Measurements from ENCODE around the gene UNC45A.
A peak's percentile ranks its signal among the peaks of the same experiment; 100 is the strongest.
"Not testable (repeated sequence)": the region's sequence is repeated elsewhere in the genome, so short reads cannot be mapped to it uniquely, and the experiment has no call there.

The UNC45A gene

GRCh38 chr15:90916461-90916860 lies 18.6 kb upstream of the UNC45A start:
- CTCF ChIA-PET, result interaction anchor here (1.5 to 4.8 kb wide), 2 partner anchors 13 to 16 kb away, joined by 3 to 20 read pairs; partner anchors contain the start of gene HDDC3
- H3K27ac Mint-ChIP-seq, result peak overlapping the region; percentile 39
- H3K4me3 Mint-ChIP-seq, result no peak overlapping the region

GRCh38 chr15:90917569-90917968 lies 17.5 kb upstream of the UNC45A start:
- no peaks in the 10 kb centered on the region for H3K4me1 Mint-ChIP-seq

More at GRCh38 chr15:90916461-90916860, 18.6 kb upstream of the UNC45A start:
- peaks cover 71% of the 10 kb centered on the region for H3K36me3 Mint-ChIP-seq
- no peak for DNase-seq
- no peaks in the 10 kb centered on the region for H3K27me3 Mint-ChIP-seq
- no peaks in the 10 kb centered on the region for H3K4me1 Mint-ChIP-seq
- H3K9me3 Mint-ChIP-seq, result no peaks in the 10 kb centered on the region

DNA sequence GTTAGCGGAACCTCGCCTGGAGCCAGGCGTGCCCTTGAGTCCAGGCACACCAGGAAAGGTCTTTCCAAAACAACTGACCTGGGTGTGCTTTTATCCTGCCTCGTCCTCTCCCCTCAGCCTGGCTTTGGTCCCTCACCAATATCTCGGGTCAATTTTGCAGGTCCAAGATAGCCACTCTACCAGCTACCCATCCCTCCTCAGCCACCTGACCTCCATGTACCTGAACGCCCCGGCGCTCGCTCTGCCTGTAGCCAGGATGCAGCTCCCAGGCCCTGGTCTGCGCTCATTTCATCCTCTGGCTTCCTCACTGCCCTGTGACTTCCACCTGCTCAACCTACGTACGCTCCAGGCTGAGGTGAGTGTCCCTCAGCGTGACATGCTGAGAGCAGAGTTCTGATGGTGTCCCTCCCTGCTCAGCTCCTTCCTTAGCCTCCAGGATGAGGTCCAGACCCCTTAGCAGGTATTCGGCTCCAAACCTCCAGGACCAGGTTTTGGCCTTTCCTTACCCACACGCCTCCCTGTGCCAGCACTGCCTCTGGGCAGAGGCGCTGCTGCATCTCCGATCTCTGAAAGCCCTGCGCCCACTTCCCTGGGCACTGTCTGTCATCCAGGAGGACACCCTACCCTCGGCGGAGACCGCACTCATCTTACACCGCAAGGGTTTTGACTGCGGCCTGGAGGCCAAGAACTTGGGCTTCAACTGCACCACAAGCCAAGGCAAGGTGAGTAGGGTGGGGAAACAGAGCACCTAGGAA lies 16.9 kb upstream of the UNC45A start:
- Mint-ChIP-seq H3K27me3 (no peaks in the 10 kb centered on the region), H3K4me1 (no peaks in the 10 kb centered on the region), H3K36me3 (peaks cover 72% of the 10 kb centered on the region), H3K27ac (no peak overlapping the region), H3K9me3 (no peaks in the 10 kb centered on the region), H3K4me3 (no peak overlapping the region)
- CTCF ChIA-PET, result interaction anchor here (0.8 to 1.7 kb wide), 3 partner anchors 13 to 17 kb away, joined by 3 to 6 read pairs (median 3); no protein-coding TSS in a partner anchor
- no peak for DNase-seq

More at GRCh38 chr15:90917569-90917968, 17.5 kb upstream of the UNC45A start:
- H3K9me3 Mint-ChIP-seq, result no peaks in the 10 kb centered on the region
- H3K27me3 Mint-ChIP-seq, result no peaks in the 10 kb centered on the region
- CTCF ChIA-PET, result interaction anchor here (1.5 to 1.7 kb wide), 2 partner anchors 13 to 14 kb away, joined by 3 to 6 read pairs; no protein-coding TSS in a partner anchor
- H3K27ac Mint-ChIP-seq, result peak overlapping the region; percentile 31
- no peak overlapping the region for H3K4me3 Mint-ChIP-seq
- no peak for DNase-seq
- H3K36me3 Mint-ChIP-seq, result peaks cover 75% of the 10 kb centered on the region

- peaks cover 71% of the 10 kb centered on the region for H3K36me3 Mint-ChIP-seq
- no peaks in the 10 kb centered on the region for H3K4me1 Mint-ChIP-seq
- no peak overlapping the region for H3K27ac Mint-ChIP-seq
- no peaks in the 10 kb centered on the region for H3K27me3 Mint-ChIP-seq
- H3K9me3 Mint-ChIP-seq, result no peaks in the 10 kb centered on the region
- no peak for DNase-seq
- CTCF ChIA-PET, result interaction anchor here (0.8 to 1.7 kb wide), 3 partner anchors 12 to 17 kb away, joined by 3 to 6 read pairs (median 3); partner anchors contain the start of gene MAN2A2
- H3K4me3 Mint-ChIP-seq, result no peak overlapping the region
Measured at GRCh38 chr15:90918835-90919234, 16.2 kb upstream of the UNC45A start.

GRCh38 chr15:90921887-90922286 lies 13.2 kb upstream of the UNC45A start:
- H3K9me3 Mint-ChIP-seq, result no peaks in the 10 kb centered on the region
- peaks cover 6% of the 10 kb centered on the region for H3K4me1 Mint-ChIP-seq
- H3K36me3 Mint-ChIP-seq, result peaks cover 56% of the 10 kb centered on the region
- no peak overlapping the region for H3K4me3 Mint-ChIP-seq
- no peaks in the 10 kb centered on the region for H3K27me3 Mint-ChIP-seq
- H3K27ac Mint-ChIP-seq, result no peak overlapping the region
- CTCF ChIA-PET, result interaction anchor here (0.7 to 2.6 kb wide), 4 partner anchors 11 to 274 kb away, joined by 3 to 13 read pairs (median 8); partner anchors contain the start of genes HDDC3, MAN2A2 and UNC45A
- DNase-seq, result no peak

DNA sequence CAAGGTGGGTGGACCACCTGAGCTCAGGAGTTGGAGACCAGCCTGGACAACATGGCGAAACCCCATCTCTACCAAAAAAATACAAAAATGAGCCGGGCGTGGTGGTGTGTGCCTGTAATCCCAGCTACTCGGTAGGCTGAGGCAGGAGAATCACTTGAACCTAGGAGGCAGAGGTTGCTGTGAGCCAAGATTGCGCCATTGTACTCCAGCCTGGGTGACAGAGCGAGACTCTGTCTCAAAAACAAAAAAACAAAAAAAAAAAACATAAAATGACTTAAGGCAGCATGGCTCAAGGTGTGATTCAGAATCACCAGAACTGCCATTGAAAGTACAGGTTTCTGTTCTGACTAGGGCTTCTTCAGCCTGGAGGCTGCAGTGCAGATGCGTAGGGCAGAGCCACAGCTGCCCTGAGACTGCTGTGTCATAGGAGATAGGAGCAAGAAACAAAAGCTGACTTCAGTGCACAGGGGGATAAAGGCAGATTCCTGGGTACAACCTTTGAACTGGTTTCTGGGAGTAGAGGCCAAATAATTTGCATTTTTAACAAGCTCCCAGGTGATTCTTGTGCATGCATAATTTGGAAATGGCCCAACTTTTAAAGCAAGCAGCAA lies 12.3 kb upstream of the UNC45A start:
- H3K27me3 Mint-ChIP-seq, H3K4me1 Mint-ChIP-seq, DNase-seq, H3K4me3 Mint-ChIP-seq, H3K9me3 Mint-ChIP-seq, H3K27ac Mint-ChIP-seq: not testable (repeated sequence)
- H3K36me3 Mint-ChIP-seq, result peaks cover 48% of the 10 kb centered on the region
- CTCF ChIA-PET, result interaction anchor here (0.7 to 2.6 kb wide), 5 partner anchors 8 to 275 kb away, joined by 3 to 13 read pairs (median 6); partner anchors contain the start of genes HDDC3, MAN2A2 and UNC45A

DNA sequence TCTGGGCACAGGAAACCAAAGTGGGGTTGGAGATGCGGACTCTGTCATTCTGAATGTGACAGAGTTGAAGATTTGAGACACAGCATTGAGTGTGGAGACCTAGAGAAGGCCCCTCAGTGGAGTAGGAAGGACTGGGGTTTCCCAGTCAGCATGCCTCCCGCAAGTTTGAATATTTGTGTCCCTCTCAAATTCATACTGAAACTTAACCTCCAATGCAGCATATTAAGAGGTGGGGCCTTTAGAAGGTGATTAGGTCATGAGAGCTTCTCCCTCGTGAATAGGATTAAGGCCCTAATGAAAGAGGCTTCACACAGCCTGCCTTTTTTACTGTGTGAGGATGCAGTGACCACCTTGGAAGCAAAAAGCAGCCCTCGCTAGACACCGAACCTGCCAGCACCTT lies 10.7 kb upstream of the UNC45A start:
- CTCF ChIA-PET, result interaction anchor here (1.5 to 2.5 kb wide), 2 partner anchors 10 to 20 kb away, joined by 4 to 10 read pairs; partner anchors contain the start of gene UNC45A
- Mint-ChIP-seq H3K36me3 (peaks cover 42% of the 10 kb centered on the region), H3K27me3 (no peaks in the 10 kb centered on the region), H3K4me1 (peaks cover 15% of the 10 kb centered on the region), H3K9me3 (no peaks in the 10 kb centered on the region), H3K27ac (peak overlapping the region; percentile 28), H3K4me3 (no peak overlapping the region)
- DNase-seq, result no peak

- H3K27me3 Mint-ChIP-seq, H3K9me3 Mint-ChIP-seq, H3K27ac Mint-ChIP-seq, H3K4me3 Mint-ChIP-seq, DNase-seq: not testable (repeated sequence)
- Mint-ChIP-seq H3K36me3 (peaks cover 26% of the 10 kb centered on the region), H3K4me1 (peaks cover 37% of the 10 kb centered on the region)
- CTCF ChIA-PET, result interaction anchor here (1.0 to 1.1 kb wide), 2 partner anchors 21 to 29 kb away, joined by 3 read pairs; no protein-coding TSS in a partner anchor
Measured at GRCh38 chr15:90926766-90927165, 8.3 kb upstream of the UNC45A start.

GRCh38 chr15:90928106-90928505 lies 7.0 kb upstream of the UNC45A start:
- peak overlapping the region; percentile 54 for H3K4me3 Mint-ChIP-seq
- DNase-seq, H3K9me3 Mint-ChIP-seq, H3K27me3 Mint-ChIP-seq, CTCF ChIA-PET: not testable (repeated sequence)
- H3K27ac Mint-ChIP-seq, result peak overlapping the region; percentile 74
- H3K4me1 Mint-ChIP-seq, result peaks cover 44% of the 10 kb centered on the region
- peaks cover 20% of the 10 kb centered on the region for H3K36me3 Mint-ChIP-seq

DNA sequence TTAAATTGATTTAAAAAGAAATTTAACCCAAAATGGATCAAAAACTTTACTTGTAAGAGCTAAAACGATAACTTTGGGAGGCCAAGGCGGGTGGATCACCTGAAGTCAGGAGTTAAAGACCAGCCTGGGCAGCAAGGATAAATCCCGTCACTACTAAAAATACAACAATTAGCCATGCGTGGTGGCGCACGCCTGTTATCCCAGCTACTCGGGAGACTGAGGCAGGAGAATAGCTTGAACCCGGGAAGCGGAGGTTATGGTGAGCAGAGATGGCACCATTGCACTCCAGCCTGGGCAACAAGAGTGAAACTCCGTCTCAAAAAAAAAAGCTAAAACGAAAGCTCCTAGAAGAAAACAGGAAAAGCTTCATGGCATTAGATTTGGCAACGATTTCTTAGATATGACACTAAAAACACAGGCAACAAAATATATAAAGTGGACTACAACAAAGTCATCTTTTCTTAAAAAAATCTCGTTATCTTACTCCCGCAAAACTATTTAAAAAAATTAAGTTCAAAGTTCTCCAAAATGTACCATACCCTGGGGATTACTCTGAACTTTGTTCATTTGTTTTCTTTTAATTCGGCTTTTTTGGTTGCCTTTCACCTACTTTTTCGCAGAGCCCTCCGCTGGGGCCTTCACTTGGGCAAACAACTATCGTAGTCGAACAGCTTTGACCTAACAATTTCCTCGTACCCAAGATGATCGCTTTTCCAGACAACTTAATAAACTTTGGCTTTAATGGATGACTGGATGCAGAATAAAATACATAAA lies 5.7 kb upstream of the UNC45A start:
- H3K27ac Mint-ChIP-seq, result peak overlapping the region; percentile 100

DNA sequence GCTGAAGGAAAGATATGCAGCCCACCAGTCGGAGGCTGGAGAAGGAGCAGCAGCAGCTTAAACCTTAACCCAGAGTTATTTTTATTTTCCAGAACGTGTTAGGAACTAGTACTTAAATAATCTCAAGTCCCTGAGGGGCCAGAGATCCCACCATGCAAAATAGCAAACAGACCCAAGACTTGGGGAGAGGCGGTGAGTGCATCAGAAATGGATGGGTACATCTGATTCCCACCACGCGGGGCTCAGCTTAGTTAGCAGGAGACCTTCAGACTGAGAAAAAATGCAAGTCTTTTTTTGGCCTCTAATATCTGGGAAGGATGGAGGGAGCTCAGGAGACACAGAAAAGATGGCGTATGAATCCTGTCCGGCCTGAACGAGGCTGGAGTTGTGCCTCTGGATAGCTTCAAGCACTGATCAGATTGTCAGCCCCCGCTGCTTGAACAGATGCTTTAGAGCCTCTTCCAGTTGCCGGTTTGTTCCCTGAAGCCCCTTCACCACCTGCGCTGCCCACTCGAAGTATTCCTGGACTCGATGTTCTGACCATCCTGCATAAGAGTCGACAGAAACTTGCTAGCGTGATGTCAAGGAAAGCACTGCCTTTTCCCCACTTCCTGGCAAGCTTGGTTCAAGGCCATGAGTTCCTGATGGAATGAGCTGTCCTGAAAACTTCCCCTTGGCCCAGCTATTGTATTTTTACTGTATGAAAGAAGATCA lies 4.1 kb upstream of the UNC45A start:
- Mint-ChIP-seq H3K4me1 (peaks cover 60% of the 10 kb centered on the region), H3K9me3 (no peaks in the 10 kb centered on the region), H3K36me3 (peaks cover 12% of the 10 kb centered on the region), H3K27ac (peak overlapping the region; percentile 100), H3K4me3 (peak overlapping the region; percentile 98), H3K27me3 (no peaks in the 10 kb centered on the region)
- DNase-seq, result no peak
- CTCF ChIA-PET, result interaction anchor here (0.6 to 8.1 kb wide), 29 partner anchors 8 to 700 kb away, joined by 3 to 160 read pairs (median 6); partner anchors contain the start of genes FES, MAN2A2 and RCCD1

More for the DNA sequence above, 5.7 kb upstream of the UNC45A start:
- CTCF ChIA-PET, result interaction anchor here (1.0 to 8.1 kb wide), 2 partner anchors 26 to 636 kb away, joined by 3 to 160 read pairs; partner anchors contain the start of gene MAN2A2
- Mint-ChIP-seq H3K4me3 (peak overlapping the region; percentile 98), H3K36me3 (peaks cover 14% of the 10 kb centered on the region), H3K27me3 (no peaks in the 10 kb centered on the region), H3K9me3 (no peaks in the 10 kb centered on the region), H3K4me1 (peaks cover 57% of the 10 kb centered on the region)
- DNase-seq, result no peak

DNA sequence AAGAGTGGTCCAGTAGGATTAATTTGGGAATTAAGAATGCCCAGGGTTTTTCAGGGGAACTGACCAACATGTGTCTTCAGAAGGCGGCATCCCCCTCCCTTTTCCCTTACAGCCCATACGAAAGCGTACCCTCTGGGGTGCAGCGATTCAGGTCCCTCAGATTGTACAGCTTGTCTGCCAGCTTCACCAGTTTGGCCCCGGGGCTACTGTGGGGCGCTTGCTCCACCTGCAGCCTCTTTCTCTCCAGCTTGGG lies 3.6 kb upstream of the UNC45A start:
- Mint-ChIP-seq H3K4me1 (peaks cover 65% of the 10 kb centered on the region), H3K36me3 (peaks cover 17% of the 10 kb centered on the region)

More for the DNA sequence above, 3.6 kb upstream of the UNC45A start:
- Mint-ChIP-seq H3K9me3 (no peaks in the 10 kb centered on the region), H3K27ac (peak overlapping the region; percentile 100), H3K27me3 (no peaks in the 10 kb centered on the region), H3K4me3 (peak overlapping the region; percentile 98)
- no peak for DNase-seq
- CTCF ChIA-PET, result interaction anchor here (0.8 to 8.1 kb wide), 29 partner anchors 8 to 701 kb away, joined by 3 to 160 read pairs (median 6); partner anchors contain the start of genes FES, MAN2A2 and RCCD1
